Endothelial cell (in vitro differentiated cells): Measurements from ENCODE around the gene CERS4. TPM values are rescaled to one million over a fixed set of nuclear protein-coding genes. Genes with fewer than 3 reads are reported as not detected.

ENCODE experiments used
- DNase-seq: peaks from one replicate; pipeline ENCODE4 v3.0.0; 2021; ENCODE audit warnings: low spot score
- H3K27ac Mint-ChIP-seq: one replicate; pipeline ENCODE4 v1.8.0; 2021; ENCODE audit warnings: mixed read lengths, inconsistent platforms; ENCODE audit not compliant: unreplicated experiment
- H3K27me3 Mint-ChIP-seq: one replicate; pipeline ENCODE4 v1.8.0; 2021; ENCODE audit warnings: mild to moderate bottlenecking, moderate library complexity, mixed read lengths, inconsistent platforms; ENCODE audit not compliant: unreplicated experiment
- H3K36me3 Mint-ChIP-seq: one replicate; pipeline ENCODE4 v1.8.0; 2021; ENCODE audit warnings: mild to moderate bottlenecking, low read depth, mixed read lengths, inconsistent platforms; ENCODE audit not compliant: unreplicated experiment
- H3K4me1 Mint-ChIP-seq: one replicate; pipeline ENCODE4 v1.8.0; 2021; ENCODE audit warnings: mild to moderate bottlenecking, mixed read lengths, inconsistent platforms; ENCODE audit not compliant: unreplicated experiment
- H3K4me3 Mint-ChIP-seq: one replicate; pipeline ENCODE4 v1.8.0; 2021; ENCODE audit warnings: mild to moderate bottlenecking, mixed read lengths, inconsistent platforms; ENCODE audit not compliant: unreplicated experiment
- H3K9me3 Mint-ChIP-seq: one replicate; pipeline ENCODE4 v1.8.0; 2021; ENCODE audit warnings: mixed read lengths, inconsistent platforms; ENCODE audit not compliant: unreplicated experiment
- CTCF ChIP-seq: fragments of 200-600 bp; sonication (generic); IDR thresholded peaks from one replicate; pipeline ENCODE4 v1.5.0; 2021; ENCODE audit warnings: antibody characterized with exemption; ENCODE audit not compliant: unreplicated experiment
- total RNA-seq: library from RNA; stranded (reverse); fragmentation: NEBNext Ultra II Directional; extraction: Animal tissue kit (Norgen Biotek cat#: 25700); gene quantifications from one replicate; pipeline ENCODE4 v1.2.1, GENCODE V29; 2021; ENCODE audit not compliant: unreplicated experiment

The CERS4 gene
- total RNA-seq, 1 donor from 2014 or later: 34.2 TPM

DNA sequence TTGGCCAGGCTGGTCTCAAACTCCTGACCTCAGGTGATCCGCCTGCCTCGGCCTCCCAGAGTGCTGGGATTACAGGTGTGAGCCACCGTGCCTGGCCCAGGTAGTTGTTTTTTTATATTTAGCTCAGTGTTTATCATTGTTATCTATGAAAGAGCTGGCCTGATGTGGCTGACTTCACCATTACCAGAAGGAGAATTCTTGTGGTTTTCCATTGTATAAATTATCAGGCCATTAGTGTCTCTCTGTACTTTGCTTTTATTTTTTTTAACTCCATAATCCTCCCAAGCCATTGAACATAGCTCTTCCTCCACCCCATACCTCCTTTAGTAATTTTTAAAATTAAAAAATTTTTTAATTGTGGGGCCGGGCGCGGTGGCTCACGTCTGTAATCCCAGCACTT, 24.2 kb downstream of the CERS4 start:
- DNase-seq: no peak
- TF ChIP-seq CTCF: no peak

DNA sequence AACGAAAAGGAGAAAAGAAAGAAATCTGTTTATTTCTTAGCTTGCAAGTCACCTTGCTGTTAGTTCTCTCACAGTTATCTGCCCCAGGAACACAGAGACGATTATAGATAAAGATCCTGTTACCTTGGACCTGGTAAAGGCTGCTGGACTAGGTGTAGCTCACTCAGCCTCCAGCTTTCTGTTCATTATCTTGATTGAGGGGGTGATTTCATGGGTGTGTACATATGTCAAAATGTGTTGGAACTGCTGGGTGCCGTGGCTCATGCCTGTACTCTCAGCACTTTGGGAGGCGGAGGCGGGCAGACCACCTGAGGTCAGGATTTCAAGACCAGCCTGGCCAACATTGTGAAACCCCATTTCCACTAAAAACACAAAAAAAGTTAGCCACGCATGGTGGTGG, 27.9 kb downstream of the CERS4 start:
- H3K9me3 Mint-ChIP-seq: no peaks in the 10 kb centered on the region
- DNase-seq: no peak
- H3K27ac Mint-ChIP-seq: no peak overlapping the region
- peaks cover 14% of the 10 kb centered on the region for H3K36me3 Mint-ChIP-seq
- H3K27me3 Mint-ChIP-seq: peaks cover 4% of the 10 kb centered on the region
- H3K4me1 Mint-ChIP-seq: peaks cover 8% of the 10 kb centered on the region
- no peak for TF ChIP-seq CTCF
- H3K4me3 Mint-ChIP-seq: no peak overlapping the region

More for the DNA sequence above, 24.2 kb downstream of the CERS4 start:
- H3K4me1 Mint-ChIP-seq: no peaks in the 10 kb centered on the region
- H3K36me3 Mint-ChIP-seq: peaks cover 5% of the 10 kb centered on the region
- no peaks in the 10 kb centered on the region for H3K9me3 Mint-ChIP-seq
- no peak overlapping the region for H3K27ac Mint-ChIP-seq
- H3K27me3 Mint-ChIP-seq: no peaks in the 10 kb centered on the region
- H3K4me3 Mint-ChIP-seq: no peak overlapping the region

DNA sequence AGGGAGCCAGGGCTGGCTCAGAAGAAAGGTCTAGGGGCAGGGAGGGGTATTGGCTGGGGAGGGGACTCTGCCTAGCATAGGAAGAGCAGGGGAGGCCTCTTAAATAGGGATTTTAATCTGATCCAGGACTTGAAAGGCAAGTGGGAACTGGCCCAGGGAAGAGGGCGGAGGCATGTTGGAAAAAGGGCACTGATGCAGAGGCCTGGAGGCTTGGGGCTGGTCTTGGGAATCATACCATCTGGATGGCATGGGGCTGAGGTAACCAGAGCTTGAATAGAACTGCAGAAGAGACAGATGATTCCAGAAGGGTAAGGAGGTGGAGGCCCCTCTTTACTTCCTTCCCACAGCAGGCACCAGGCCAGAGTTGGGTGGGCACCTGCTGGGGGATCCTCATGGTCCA, 29.1 kb downstream of the CERS4 start:
- Mint-ChIP-seq H3K27me3 (peaks cover 7% of the 10 kb centered on the region), H3K4me1 (peaks cover 10% of the 10 kb centered on the region), H3K27ac (no peak overlapping the region), H3K4me3 (no peak overlapping the region), H3K9me3 (no peaks in the 10 kb centered on the region), H3K36me3 (peaks cover 22% of the 10 kb centered on the region)
- DNase-seq: no peak
- TF ChIP-seq CTCF: no peak

DNA sequence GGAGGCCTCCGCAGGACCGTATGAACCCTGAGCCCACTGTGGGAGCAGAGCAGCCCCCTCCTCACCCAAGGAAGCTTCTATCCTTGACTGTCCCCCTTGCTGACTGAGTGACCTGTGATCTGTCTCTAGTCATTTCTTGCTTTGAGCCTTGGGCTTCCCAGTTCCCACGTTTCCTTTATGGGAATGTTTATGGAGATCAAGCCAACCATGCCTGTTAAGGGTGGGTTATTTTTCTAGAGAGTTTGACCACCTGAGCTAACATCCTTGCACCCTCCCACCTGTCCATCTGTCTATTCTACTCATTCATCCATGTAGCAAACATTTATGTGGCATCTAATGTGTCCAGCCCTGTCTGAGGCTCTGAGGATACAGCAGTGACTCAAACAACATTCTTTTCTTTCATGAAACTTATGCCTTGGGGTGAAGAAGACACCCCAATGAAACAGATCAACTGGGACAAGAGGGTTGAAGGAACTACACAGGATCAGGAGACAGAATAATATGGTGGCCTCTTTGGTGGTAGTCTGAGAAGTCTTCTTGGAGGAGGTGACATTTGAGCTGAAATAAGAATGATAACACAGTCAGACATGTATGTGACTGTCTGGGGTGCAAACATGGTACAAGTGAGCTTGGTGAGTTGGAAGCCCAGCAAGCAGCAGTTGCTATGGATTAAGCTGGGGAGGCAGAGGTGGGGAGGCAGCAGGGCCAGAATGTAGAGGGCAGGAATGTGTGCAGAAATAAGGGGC, 30.5 kb downstream of the CERS4 start:
- H3K4me3 Mint-ChIP-seq: no peak overlapping the region

More for the DNA sequence above, 30.5 kb downstream of the CERS4 start:
- H3K27ac Mint-ChIP-seq: peak overlapping the region; percentile 15
- peaks cover 12% of the 10 kb centered on the region for H3K4me1 Mint-ChIP-seq
- H3K36me3 Mint-ChIP-seq: peaks cover 22% of the 10 kb centered on the region
- DNase-seq: no peak
- no peaks in the 10 kb centered on the region for H3K9me3 Mint-ChIP-seq
- H3K27me3 Mint-ChIP-seq: peaks cover 7% of the 10 kb centered on the region
- TF ChIP-seq CTCF: no peak
